ENCODE results near the gene FBXL7. TPM values are rescaled to one million over a fixed set of nuclear protein-coding genes. Genes with fewer than 3 reads are reported as not detected.

The FBXL7 gene
- total and polyA plus RNA-seq, 2 donors (not counting 3 experiments of a cell fraction or from before 2014, with no cell fraction given): 23.5 to 32.2 TPM

- DNase-seq (ENCODE audit: low read depth, low spot score) (no peak), FAIRE-seq (no peak)
- intact Hi-C loops (cut with micrococcal nuclease): no loop called here
- H3K9me1 ChIP-seq (replicated peaks; ENCODE audit: control insufficient read depth, extremely low read depth, insufficient read depth, low read length): no peaks in the 10 kb centered on the region
- TF ChIP-seq FOS (IDR thresholded peaks at IDR 0.05; ENCODE audit: borderline replicate concordance, insufficient read depth, low read length): no peak
- no peak for TF ChIP-seq POLR2AphosphoS5 (IDR thresholded peaks at IDR 0.05; ENCODE audit: insufficient read depth, low read depth, low read length)
- TF ChIP-seq EZH2 (IDR thresholded peaks at IDR 0.05; ENCODE audit: borderline replicate concordance, low read depth, low read length, severe bottlenecking): no peak
- TF ChIP-seq GATA2 (IDR thresholded peaks at IDR 0.05; ENCODE audit: insufficient read depth, insufficient read length, low read depth, low read length): no peak
- TF ChIP-seq JUN (IDR thresholded peaks at IDR 0.05; ENCODE audit: borderline replicate concordance, insufficient read depth, insufficient read length, low read depth): no peak
- no peak for TF ChIP-seq POLR2A (IDR thresholded peaks at IDR 0.05; ENCODE audit: low read depth, low read length)
- no peak for TF ChIP-seq MAX (IDR thresholded peaks at IDR 0.05; ENCODE audit: insufficient read depth, insufficient read length)
- TF ChIP-seq MYC (IDR thresholded peaks at IDR 0.05; ENCODE audit: low read depth, low read length): no peak
- TF ChIP-seq CTCF (IDR thresholded peaks at IDR 0.05; ENCODE audit: extremely low read depth in 1 of 2, insufficient read depth in 1 of 2, low read depth in 1 of 2, low read length in 2 of 2): no peak
- dilution Hi-C loops (cut with MboI; ENCODE audit: extremely low pct_ligation_motif_present, low sequenced_read_pairs): no loop called here
- no peaks in the 10 kb centered on the region for H3K4me1 ChIP-seq (ENCODE audit: control insufficient read depth, extremely low read depth, insufficient read depth, low read length)
- no peak overlapping the region for H2AFZ ChIP-seq (ENCODE audit: low read depth, low read length)
- H3K27ac ChIP-seq (ENCODE audit: insufficient read depth, low read depth, low read length): no peak overlapping the region
- no peaks in the 10 kb centered on the region for H3K9me3 ChIP-seq (replicated peaks; ENCODE audit: control insufficient read depth, insufficient read depth, low read length)
- POLR2A ChIA-PET: no interaction called here
- no peaks in the 10 kb centered on the region for H3K79me2 ChIP-seq (ENCODE audit: control insufficient read depth, insufficient read depth, low read length)
- no peaks in the 10 kb centered on the region for H4K20me1 ChIP-seq (replicated peaks; ENCODE audit: control insufficient read depth, extremely low read depth, insufficient read depth, low read length)
- CTCF ChIA-PET: no interaction called here
- H3K27me3 ChIP-seq (ENCODE audit: control insufficient read depth in 2 of 2, insufficient read depth in 2 of 2, low read length in 2 of 2): peaks cover 8 to 10% of the 10 kb centered on the region in 2 experiments
- H3K36me3 ChIP-seq (ENCODE audit: control insufficient read depth in 2 of 2, extremely low read depth in 1 of 2, insufficient read depth in 2 of 2, low read length in 2 of 2): no peaks in the 10 kb centered on the region
- no TSS peak for BruUV-seq (replicated peaks)
- no peak overlapping the region for H3K4me3 ChIP-seq (replicated peaks in 1 of 3; ENCODE audit: insufficient read depth in 1 of 3, low read depth in 1 of 3, low read length in 3 of 3)
- no peak overlapping the region for H3K9ac ChIP-seq (replicated peaks; ENCODE audit: extremely low read depth, insufficient read depth, low read length)
- H3K4me2 ChIP-seq (ENCODE audit: insufficient read depth, low read length): no peak overlapping the region
Measured at GRCh38 chr5:15474143-15474719, 25.7 kb upstream of the FBXL7 start.

All from endothelial cell of umbilical vein (primary cell).